Neutrophil (primary cell): Measurements from ENCODE around the gene ALDOB.

Experiments
- H3K27ac ChIP-seq: fragments of 200-600 bp; sonication (generic); 2 replicates; pipeline ENCODE4 v1.5.1; 2016; ENCODE audit warnings: mild to moderate bottlenecking, moderate library complexity
- H3K27me3 ChIP-seq: fragments of 200-600 bp; sonication (generic); 2 replicates; pipeline ENCODE4 v1.6.0; 2016; ENCODE audit warnings: mild to moderate bottlenecking
- H3K36me3 ChIP-seq: fragments of 200-600 bp; sonication (generic); 2 replicates; pipeline ENCODE4 v1.5.1; 2017
- H3K4me1 ChIP-seq, 2 experiments: fragments of 200-600 bp in 1 of 2; sonication (generic) in 1 of 2; 1 replicate in 1 of 2; 2 replicates in 1 of 2; pipeline versions ENCODE4 v1.5.1 to v1.6.1; 2013 to 2016; ENCODE audit warnings: low read depth in 1 of 2, low read length in 1 of 2, mild to moderate bottlenecking in 1 of 2, moderate library complexity in 1 of 2; ENCODE audit not compliant: control insufficient read depth in 1 of 2, insufficient read depth in 1 of 2
- H3K4me3 ChIP-seq, 2 experiments: fragments of 200-600 bp in 1 of 2; sonication (generic) in 1 of 2; 1 replicate in 1 of 2; 2 replicates in 1 of 2; pipeline ENCODE4 v1.5.1; 2013 to 2016; ENCODE audit warnings: low read depth in 1 of 2, low read length in 1 of 2, mild to moderate bottlenecking in 1 of 2, moderate library complexity in 1 of 2
- H3K9me3 ChIP-seq: fragments of 200-600 bp; sonication (generic); 2 replicates; pipeline ENCODE4 v1.5.1; 2016
- CTCF ChIP-seq: fragments of 200-600 bp; sonication (generic); IDR thresholded peaks from 2 replicates; pipeline ENCODE4 v1.5.1; 2016; ENCODE audit warnings: antibody characterized with exemption

Gene ALDOB

GRCh38 chr9:101376111-101376848 is 59.3 kb downstream of the ALDOB start:
- TF ChIP-seq CTCF: no peak
- H3K9me3 ChIP-seq: no peaks in the 10 kb centered on the region
- H3K36me3 ChIP-seq: no peaks in the 10 kb centered on the region
- H3K27me3 ChIP-seq: peaks cover 17% of the 10 kb centered on the region
- H3K4me1 ChIP-seq: no peaks in the 10 kb centered on the region
- H3K4me3 ChIP-seq: no peak overlapping the region
- H3K27ac ChIP-seq: no peak overlapping the region

- Histone ChIP-seq H3K4me3 (no peak overlapping the region), H3K9me3 (no peaks in the 10 kb centered on the region), H3K36me3 (no peaks in the 10 kb centered on the region), H3K27me3 (peaks cover 17% of the 10 kb centered on the region), H3K4me1 (no peaks in the 10 kb centered on the region), H3K27ac (no peak overlapping the region)
- TF ChIP-seq CTCF: no peak
Measured at GRCh38 chr9:101375546-101375945, 60.0 kb downstream of the ALDOB start.

GRCh38 chr9:101372327-101373118 is 63.1 kb downstream of the ALDOB start:
- no peak overlapping the region for H3K27ac ChIP-seq
- H3K36me3 ChIP-seq: no peaks in the 10 kb centered on the region
- H3K4me1 ChIP-seq: no peaks in the 10 kb centered on the region
- H3K27me3 ChIP-seq: peaks cover 22% of the 10 kb centered on the region
- no peaks in the 10 kb centered on the region for H3K9me3 ChIP-seq
- no peak for TF ChIP-seq CTCF
- H3K4me3 ChIP-seq: no peak overlapping the region

GRCh38 chr9:101371813-101372212 is 63.8 kb downstream of the ALDOB start:
- no peak overlapping the region for H3K27ac ChIP-seq
- no peaks in the 10 kb centered on the region for H3K9me3 ChIP-seq
- H3K4me3 ChIP-seq: no peak overlapping the region
- no peaks in the 10 kb centered on the region for H3K36me3 ChIP-seq
- H3K27me3 ChIP-seq: peaks cover 22% of the 10 kb centered on the region
- no peaks in the 10 kb centered on the region for H3K4me1 ChIP-seq
- no peak for TF ChIP-seq CTCF
